Pons (tissue), 1 donor: ENCODE results near the gene PRKRA.
"Not testable (repeated sequence)": the region's sequence is repeated elsewhere in the genome, so short reads cannot be mapped to it uniquely, and the experiment has no call there.

Experiments used
- DNase-seq: peaks from one replicate; pipeline ENCODE4 v3.0.0-alpha.2; 2016; ENCODE audit warnings: low spot score

The PRKRA gene

GRCh38 chr2:178450774-178451525, at the start of gene PRKRA, which contains the start of gene PJVK:
PRKRA (minus strand) TSS chr2:178451175; CDS start chr2:178451030, 145 bp downstream.
PJVK (plus strand) TSS chr2:178451378; CDS start chr2:178453410, 2,032 bp downstream.
- peak; percentile 97 for DNase-seq

GRCh38 chr2:178499640-178500039, 48.7 kb upstream of the PRKRA start:
- no peak for DNase-seq

DNA sequence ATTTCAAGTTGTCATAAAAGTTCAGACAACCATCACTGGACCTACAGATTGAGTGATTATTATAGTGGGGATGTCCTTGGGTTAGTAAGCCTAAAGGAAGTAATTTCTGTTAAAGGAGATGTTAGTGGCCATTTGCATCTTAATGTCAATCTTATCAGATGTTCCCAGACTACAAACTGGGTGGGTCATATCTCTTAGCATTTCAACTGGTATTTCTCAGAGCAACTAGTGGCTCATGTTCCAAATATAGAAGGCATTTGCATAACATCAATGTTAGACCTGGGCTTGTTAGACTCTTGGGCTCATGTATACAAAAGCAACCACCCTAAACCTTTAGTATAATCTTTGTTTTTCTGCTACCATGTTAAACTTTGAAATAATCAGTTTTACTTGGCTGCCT, 47.2 kb upstream of the PRKRA start:
- DNase-seq = no peak

DNA sequence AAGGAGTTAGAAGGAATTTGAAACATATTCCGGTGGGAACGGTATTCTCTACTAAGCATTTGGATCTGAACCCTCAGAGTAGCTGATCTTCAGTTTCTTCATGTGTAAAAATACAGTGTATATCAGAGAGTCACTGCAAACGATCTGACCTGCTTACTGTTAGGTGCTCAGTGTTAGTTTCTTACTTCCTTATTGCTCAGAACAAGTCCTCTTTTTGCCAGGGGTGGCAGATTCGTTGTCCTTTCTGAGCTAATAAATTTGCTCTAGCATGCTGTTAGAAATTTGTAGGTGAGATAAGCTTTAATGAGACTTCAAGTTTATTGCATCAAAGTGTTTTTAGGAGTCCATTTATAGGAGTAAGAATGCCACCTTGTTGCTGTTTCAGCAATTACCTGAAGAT, 45.1 kb upstream of the PRKRA start:
- DNase-seq = no peak

DNA sequence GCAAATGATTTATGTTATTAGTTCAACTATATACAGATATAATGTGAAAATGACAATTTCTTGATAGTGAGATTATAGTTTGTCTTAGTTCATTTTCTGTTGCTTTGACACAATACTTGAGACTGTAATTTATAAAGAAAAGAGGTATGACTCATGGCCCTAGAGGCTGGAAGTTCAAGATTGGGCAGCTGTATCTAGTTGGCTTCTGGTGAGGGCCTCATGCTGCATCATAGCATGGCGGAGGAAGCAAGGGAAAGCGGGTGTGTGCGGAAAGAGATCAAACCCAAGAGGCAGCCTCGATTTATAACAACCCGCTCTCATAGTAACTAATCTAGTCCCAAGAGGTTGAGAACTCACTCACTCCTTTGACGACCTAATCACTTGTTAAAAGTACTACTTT, 40.6 kb upstream of the PRKRA start:
- DNase-seq = no peak

DNA sequence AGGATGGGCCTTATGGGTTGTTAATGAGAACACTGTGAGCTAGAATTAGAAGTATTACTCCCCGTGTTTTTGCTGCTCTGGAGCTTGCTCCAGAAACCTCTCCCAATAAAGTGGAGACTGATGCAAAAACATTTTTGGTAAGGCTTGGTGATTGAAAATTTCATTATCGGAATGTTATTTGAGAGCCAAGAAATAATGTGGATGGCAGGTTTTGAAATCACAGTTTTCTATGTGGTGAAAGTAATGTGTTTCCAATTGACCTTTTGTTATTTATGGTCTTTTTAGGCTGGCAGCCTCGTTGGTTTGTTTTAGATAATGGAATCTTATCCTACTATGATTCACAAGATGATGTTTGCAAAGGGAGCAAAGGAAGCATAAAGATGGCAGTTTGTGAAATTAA, 34.4 kb upstream of the PRKRA start:
- DNase-seq = no peak

DNA sequence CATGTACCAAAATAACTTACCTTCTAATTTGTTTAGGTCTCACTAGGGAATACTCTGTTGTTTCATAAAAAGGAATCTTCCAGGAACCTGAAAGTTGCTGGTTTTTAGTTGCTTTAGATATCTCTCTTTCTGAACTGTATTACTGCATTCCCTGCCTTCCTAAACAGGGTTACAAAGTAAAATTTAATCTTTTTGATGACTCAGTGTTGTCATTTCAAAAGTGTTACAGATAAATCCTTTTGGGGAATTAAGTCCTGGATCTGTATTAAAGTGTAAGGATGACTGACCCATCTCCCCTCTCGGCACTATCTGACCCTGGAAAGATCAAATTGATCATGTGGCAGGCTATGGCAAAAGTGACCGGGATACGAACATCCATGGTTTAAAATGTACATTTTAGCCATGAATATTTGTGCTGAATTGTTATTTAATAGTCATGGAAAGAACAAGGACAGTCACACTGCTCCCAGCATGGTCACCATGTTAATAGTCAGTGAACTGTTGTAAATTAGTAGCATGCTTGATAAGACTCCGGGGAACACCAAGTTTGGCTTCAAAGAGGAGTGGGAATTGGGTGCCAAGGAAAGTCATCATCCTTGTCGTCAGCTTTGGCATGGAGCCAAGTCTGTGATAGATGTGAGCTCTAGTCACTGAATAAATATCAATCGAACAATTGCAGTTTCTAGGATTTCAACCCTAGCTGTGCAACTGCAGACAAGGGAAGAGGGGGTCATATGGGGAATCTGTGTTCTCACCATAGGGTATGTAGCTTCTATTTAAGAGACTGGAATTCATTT, 33.5 kb upstream of the PRKRA start:
- DNase-seq = peak; percentile 50

DNA sequence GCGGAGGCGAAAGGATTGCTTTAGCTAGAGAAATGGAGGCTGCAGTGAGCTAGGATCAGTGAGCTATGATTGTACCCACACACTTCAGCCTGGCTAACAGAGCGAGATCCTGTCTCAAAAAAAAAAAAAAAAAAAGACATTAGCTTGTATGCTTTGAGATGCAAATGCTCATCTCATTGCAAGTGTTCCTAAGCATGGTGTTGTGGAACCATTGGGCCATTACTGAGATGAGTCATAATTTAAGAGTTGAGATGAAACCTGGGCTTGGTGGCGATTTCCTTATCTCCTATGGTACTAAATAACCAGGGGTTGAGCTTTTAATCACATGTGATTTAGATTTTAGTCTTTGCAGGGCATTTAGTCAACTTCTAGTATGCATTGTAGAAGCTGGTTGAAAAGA, 31.5 kb upstream of the PRKRA start:
- DNase-seq = no peak

DNA sequence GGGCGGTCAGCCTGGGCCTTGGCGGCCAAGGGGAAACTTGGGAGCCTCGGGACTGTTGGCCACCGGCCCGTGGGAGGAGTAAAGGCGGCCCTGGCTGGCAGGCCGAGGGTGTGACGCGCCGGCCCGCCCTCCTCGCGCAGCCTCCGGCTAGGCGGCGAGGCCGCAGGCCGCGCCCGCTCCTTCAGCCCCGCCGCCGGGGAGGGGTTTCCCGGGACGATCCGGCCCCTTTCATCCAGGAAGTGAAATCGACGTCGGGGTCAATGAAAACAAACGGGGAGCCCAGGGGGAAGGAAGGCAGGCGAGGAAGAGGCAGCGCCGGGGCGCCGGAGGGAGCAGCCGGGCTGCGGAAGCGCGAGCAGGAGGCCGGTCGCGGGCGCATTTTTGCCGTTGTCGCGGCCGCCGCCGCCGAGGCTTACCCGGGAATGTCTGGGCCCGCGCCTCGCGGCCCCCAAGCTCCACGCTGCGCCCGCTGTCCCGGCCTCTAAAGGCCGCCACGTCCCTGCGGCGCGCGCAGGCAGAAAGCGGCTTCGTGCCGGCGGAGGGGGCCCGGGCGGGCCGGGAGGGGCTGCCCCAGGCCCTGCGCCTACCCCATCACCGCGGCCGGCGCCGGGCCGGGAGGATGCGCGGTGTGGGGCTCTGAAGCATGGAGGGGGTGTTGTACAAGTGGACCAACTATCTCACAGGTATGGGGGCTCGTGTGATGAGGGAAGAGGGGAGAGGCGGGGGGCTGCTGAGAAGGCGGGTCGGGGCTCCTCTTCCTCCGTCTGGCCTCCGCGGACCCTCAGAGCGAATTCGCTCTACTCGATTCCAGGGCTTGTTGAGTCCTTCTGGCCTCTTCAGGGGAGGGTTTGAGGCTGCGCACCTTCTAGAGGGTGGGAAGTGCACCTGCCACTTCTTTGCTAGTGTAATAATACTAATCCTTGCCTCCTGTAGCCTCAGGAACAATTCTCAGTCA, 29.5 kb upstream of the PRKRA start, which contains the start of gene PLEKHA3:
Gene PLEKHA3, plus strand, starts transcription at position 231 of the 955 bp plus-strand sequence. Its CDS starts 413 bp downstream, at position 644.
- DNase-seq = peak; percentile 95

- no peak for DNase-seq
Measured at GRCh38 chr2:178479758-178480226, 28.8 kb upstream of the PRKRA start.

GRCh38 chr2:178479275-178479616, 28.3 kb upstream of the PRKRA start:
- DNase-seq = no peak

- peak; percentile 92 for DNase-seq
Measured at GRCh38 chr2:178478439-178479274, 27.7 kb upstream of the PRKRA start, which contains the start of gene FKBP7. FKBP7 (minus strand) TSS chr2:178478600; CDS start chr2:178478499, 101 bp downstream.

DNA sequence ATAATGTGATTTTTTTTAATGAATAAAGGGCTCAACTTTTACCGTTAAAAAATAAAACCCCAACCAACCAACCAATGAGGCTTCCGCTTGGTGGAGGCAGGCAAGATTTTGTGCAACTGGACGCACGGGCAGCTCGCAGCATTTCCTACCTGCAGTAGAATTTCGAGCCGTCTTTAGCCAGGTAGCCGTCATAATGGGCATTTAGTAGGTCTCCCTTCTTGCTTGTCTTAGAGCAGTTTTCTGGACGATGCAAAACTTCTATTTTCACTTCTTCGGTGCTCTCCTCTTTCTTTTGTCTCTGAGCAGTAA, 27.1 kb upstream of the PRKRA start:
- no peak for DNase-seq

DNA sequence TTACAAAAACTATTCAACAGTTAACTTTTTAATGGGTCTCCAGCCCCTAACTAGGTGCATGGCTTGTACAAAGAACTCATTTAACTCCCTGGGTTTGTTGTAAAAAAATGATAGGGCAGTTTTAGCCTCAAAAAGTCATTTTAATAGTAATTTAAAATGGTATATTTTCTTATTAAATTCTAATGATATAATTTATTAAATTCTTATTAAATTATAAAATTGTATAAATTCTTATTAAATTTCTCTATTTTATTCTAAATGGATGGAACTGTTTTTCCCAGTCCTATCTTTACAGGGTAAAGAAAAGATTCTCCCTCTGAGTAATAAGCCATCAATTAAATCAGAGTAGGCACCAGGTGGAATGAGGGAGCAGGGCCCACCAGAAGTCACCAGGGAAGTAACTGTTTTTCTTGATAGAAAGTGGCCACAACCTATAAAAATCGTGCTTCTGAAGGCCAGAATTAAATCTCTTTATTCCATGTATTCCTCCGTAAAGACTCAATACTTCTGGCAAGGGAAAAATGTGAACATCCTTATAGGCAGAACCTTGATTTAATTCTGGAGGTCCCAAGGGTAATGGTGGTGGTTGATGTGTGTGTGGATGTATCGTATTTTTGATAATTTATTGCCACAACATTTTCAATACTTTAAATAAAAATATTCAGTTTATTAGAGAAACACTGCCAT, 26.6 kb upstream of the PRKRA start:
- peak; percentile 35 for DNase-seq

DNA sequence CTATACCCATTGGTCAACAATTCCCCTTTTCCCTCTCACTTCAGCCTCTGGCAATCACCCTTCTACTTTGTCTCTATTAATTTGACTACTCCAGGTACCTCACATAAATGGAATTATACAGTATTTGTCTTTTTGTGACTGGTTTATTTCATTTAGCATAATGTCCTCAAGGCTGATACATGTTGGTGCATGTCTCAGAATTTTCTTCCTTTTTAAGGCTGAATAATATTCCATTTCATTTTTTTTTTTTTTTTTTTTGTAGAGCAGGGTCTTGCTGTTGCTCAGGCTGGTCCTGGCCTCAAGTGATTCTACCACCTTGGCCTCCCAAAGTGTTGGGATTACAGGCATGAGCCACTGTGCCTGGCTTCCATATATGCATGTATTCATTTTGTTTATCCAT, 25.5 kb upstream of the PRKRA start:
- DNase-seq = no peak

- no peak for DNase-seq
Measured at GRCh38 chr2:178474560-178474959, 23.6 kb upstream of the PRKRA start.

DNA sequence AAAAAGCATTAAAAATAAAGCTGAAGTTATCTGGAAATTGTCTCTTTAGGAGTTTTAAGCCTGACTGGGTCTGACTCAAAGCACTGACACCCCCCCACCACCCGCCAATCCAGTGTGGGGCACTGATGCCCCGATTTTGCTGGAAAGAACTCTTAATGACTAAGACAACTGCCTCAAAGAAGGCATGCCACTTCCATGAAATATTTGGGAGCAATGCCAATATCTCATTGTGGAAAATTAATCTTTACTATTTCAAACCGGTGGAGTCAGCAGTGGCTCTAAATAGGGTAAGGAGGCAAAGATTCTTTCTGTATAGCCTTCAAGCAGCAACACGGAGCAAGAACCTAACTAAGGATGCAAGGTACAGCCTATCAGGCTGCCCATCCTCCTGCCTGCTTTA, 23.0 kb upstream of the PRKRA start:
- no peak for DNase-seq

DNA sequence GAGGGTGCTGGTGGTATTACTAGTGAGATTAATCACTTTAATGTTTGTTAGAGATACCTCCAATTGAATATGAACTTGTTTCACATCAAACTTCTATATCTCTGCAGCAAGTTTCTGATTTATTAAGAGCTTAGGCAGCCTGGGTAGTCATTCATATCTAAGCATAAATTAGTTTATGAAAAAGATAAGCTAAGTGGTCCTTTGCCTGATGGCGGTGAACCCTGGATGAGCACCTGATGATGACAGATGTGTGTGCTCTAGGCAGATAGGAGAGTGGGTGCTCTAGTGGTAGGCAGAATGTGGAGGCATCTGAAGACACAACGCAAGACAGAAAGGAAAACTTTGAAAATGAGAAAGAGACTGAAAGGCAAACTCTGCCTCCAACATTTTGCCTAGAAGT, 22.4 kb upstream of the PRKRA start:
- no peak for DNase-seq

DNA sequence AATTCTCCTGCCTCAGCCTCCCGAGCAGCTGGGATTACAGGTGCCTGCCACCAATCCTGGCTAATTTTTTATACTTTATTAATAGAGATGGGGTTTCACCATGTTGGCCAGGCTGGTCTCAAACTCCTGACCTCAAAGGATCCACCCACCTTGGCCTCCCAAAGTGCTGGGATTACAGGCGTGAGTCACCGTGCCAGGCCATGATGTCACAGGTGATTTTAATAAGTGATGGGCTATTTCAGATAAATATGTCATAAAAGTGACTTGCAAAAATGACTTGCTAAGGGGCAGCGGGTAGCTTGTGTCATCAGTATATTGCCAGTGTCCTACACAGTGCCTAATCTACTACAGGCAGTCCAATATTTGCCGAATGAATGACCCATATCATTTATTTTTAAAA, 20.3 kb upstream of the PRKRA start:
- not testable (repeated sequence) for DNase-seq

- no peak for DNase-seq
Measured at GRCh38 chr2:178469219-178469849, 18.4 kb upstream of the PRKRA start.
